ENCODE results near the gene CELSR1.
"Not testable (repeated sequence)": the region's sequence is repeated elsewhere in the genome, so short reads cannot be mapped to it uniquely, and the experiment has no call there.

The CELSR1 gene

DNA sequence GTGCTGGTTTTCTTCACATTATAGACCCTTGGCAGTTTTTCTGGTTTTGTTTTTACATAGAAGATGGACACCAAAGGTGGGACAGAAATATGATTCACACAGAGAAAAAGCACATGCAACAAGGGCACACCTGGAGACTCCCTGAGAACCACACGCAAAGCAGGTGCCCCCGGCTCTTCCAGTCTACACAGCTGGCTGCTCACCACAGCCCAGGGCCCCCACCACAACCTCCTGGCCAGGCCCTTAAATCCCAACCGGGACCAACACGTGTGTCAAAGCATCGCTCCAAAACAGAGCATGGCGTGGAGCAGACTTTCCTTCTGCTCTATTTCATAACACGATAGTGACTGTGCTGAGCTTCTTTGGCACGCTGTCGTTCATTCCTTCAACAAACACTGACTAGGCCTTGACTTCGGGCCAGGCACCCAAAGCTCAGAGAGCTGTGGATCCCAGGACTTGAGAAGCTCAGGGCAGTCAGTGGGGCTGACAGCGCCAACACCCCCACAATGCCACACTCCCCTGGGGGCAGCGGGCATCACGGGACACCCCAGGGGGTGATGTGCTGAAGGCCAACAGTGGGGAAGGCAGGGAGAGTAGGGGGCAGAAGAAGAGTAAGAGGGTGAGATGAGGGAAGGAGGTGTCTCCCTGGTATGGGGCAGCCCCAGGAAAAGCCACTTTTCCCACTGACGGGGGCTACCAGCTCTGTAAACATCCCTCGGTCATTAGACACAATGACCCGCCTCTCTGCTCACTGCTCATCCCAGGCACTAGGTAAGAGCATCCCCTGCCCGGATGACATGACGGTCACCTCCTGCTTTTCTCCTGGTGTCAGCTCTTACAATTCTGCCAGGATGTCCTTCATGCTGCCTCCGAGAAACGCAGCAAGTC lies 26.0 kb downstream of the CELSR1 start:
- no peak for DNase-seq

DNA sequence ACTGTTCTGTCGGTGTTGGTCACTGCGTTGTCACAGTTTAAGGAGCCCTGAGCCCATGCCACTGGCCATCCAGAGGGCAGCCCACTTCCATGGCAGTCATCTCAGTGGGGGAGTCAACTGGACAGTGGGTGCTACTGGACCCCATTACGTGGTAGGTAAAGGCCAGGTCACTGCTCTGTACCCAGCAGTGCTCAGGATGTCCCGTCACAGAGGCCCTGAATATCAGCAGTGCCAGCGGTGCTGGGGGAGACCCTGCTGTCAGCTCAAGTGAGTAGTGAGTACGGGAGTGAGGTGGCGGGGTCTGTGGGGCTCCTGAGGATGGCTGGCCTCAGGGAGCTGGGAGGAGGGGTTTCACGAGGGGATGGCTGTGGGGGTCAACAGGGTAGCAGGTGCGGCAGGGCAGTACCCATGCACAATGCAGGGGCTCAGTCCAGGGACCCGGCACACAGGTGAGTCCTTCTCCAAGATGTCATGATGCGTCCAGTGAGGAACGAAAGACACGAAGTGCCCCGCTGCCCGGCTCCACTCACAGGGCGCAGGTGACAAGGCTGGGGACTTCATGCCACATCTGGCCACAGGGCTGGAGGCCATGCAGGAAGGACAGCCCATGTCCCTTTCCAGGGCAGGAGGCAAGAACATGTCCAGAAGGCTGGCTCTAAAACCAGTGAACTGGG lies 27.9 kb downstream of the CELSR1 start:
- DNase-seq = no peak

DNA sequence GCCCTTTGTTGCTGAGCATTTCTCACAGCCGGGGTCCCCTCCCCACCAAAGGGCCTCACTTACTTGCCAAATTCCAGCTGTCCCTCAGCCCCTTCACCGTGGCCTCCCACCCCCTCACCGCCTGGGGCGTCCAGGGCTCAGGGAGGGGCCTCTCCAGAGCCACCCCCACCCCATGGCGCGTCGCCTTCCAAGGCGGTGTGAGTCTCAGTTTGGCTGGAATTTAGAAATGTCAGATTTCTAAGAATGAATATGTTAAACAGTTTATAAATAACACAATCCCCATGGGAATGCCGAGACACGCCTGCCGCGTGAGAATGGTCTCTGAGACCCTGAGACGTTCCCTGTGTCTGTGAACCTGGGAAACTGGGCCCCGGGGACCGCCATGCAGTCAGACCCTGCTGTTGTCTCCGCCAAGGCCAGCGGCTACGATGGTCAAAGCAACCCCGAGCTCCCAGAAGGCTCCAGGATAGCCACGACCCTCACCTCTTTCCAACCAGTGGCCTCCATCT lies 28.9 kb downstream of the CELSR1 start:
- no peak for DNase-seq

DNA sequence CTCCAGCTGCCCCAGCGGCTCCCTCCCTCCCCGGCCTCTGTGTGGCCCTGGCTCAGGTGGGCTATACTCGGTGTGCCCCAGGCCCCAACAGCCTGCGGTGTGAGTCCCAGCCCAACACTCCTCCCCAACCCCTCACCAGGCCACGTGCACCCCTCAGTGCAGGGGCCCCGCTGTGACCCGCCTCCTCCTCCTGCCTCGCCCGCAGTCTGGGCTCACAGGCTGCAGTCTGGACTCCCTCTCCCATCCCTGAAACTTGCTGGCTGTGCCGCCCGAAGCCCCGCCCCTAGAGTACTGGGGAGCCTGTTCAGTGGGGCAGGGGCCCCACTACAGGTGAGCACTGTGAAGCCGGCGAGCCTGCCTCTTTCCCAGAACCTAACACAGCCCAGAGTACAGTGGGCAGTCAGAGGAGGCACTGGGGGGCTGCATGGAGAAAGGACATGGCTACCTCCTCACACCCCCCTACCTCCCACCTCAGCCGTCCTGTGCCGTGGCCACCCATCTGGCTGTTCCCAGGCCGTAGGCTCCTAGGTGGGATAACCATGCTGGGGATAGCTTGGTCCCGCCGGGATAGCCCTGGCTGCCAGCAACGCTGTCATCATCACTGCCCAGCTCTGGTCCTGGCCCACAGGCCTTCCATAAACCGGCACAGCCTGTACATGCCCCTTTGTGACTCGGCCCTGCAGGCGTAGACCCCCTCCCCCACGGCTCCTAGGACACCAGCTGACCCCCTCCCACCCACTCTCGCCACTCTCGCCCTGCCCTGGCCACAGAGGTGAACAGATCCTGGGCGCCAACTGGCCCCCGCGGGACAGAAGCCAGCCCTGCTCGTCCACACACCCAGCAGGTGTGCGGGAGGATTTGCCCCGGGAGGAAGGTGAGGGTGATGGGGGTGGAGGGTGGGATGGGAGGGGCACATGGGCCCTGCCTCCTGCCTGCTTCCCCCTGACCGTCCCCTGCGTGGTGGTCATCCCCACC lies 29.7 kb downstream of the CELSR1 start:
- DNase-seq = no peak

DNA sequence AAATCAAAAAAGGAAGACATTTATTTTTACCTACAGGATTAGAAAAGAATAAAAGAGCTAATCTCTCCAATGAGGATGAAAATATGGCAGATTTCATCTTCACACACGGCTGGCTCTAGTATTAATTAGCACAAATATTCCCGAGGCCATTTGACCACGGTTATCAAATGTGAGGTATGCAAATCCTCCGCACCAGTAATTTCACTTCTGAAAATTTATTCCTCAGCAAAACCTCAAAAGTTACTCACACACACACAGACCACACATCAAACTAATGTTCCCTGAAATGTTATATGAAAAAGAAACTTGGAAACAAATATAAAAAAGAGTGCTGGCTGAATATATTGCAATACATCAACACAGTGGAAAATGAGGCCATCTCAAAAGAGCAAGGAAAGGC lies 32.8 kb downstream of the CELSR1 start:
- DNase-seq = no peak

DNA sequence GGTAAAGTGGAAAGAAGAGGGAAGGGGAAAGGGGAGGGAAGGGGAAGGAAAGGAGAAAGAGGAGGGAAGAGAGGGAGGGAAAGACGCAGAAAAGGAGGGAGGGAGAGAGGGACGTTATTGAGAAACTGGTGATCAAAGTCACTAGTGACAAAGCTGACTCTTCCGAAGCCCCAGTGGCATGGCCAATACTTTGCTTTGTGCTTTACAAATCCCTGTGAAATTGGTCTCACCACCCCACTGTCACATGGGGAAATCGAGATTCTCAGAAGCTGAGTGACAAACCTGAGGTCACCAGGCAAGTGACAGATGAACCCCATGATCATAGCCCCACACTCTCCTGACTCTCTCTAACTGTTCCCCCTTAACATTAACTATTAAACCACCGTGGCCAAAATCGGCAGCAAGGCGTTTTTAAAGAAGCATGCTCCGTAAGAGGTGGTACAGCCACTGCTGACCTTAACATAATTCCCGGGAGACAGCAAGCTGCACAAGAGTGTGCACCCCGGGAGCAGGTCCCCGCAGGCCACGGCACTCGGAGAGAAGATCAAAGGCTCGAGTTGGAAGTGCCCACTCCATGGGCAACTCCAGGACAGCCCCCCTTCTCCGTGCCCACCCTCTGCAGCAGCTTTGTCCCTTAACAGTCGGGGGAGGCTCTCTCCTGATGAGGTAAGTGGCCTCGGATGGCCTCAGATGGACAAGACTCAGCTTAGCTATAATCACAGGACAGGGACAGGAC lies 34.8 kb downstream of the CELSR1 start:
- DNase-seq = no peak

DNA sequence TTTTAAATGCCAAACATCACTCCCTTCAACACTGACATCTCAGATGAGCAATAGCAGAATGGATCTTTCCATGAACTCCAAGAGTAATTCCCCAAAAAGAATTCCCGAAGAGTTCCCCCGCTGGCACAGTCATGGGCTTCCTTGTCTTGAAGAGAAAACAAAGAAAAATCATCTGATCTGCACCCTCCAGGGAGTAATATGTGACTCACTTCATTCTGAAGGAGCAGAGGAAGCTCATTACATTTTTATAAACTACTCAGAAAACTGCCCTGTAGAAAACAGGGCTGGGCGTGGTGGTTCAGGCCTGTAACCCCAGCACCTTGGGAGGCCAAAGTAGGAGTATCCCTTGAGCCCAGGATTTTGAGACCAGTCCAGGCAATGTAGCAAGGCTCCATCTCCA lies 35.7 kb downstream of the CELSR1 start:
- no peak for DNase-seq

DNA sequence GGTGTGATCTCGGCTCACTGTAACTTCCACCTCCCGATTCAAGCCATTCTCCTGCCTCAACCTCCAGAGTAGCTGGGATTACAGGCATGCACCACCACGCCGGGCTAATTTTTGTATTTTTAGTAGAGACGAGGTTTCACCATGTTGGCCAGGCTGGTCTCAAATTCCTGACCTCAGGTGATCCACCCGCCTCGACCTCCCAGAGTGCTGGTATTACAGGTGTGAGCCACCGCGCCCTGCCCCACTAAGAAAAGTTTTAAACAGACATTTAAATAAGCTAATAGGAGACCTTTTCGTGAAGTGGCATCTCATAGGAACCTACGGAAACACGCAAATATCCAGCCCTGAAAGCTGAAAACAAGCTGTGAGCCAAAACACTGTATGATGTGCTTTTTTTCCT lies 36.2 kb downstream of the CELSR1 start:
- DNase-seq = not testable (repeated sequence)

DNA sequence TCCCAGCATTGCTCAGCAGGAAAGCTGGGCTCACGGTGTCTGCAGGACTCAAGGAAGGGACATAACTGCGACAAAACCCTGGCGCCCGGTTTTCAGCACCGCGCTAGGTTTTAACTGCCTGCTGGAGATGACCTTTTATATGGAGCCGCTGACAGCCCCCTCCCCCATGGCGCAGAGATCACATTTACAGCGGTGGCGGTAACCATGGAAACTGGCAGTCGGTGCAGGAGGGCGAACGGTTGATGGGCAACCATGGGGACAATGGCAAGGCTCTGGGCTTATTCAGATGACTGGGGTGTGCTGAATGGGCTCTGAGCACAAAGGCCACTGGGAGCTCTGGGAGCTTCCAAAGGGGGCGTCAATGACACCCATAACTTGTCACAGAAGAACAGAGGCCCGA lies 37.2 kb downstream of the CELSR1 start:
- DNase-seq = no peak

DNA sequence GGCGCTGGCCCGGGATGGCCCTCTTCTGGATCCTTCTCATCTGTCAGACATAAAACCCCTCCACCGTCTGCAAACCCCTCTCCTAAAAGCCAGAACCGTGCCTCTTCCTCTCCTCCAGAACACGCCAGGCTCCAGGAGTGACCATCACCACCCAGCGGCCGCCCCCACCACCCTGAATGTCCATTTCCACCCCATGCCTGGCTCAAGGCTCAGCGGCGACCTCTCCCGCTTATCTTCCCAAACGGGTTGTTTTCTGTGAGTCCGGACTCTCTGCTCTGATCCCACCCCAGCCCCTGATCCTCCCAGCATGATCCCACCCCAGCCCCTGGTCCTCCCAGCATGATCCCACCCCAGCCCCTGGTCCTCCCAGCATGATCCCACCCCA lies 37.6 kb downstream of the CELSR1 start:
- DNase-seq = no peak

DNA sequence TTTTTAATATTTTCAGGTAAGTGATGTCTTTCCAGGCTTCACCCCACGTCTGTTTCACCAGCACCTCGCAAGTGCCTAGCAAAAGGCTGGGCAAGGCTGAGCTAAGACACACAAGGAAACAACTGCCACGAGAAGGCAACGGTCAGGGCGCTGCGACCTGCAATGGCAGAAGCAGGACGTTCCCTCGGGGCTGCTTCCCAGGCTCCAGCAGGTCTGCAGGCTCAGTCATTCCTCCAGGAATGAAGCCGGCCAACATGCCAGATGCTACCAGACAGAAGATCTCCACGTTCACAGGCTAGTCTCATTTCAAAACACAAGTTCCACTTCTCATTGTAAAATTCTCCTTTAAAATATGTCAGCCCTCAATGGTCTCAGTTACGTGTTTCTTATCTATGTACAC lies 45.5 kb downstream of the CELSR1 start:
- DNase-seq = no peak

DNA sequence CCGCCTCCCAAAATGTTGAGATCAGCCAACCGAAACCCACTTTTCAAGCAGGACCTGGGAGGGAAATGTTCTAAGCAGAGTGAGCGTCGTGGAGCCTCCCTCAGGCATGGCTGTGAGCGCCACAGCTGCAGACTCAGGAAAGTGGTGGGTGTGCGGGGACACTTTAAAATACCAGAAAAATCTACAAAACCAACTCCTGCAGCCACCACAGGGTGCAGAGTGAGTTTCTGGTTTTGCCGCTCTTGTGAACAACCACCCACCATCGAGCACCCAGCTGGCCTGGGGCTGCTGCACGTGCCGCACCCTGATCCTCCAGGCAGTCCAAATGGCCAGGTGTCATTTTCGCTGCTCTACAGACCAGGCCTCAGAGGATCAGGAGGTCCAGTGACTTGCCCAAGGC lies 46.9 kb downstream of the CELSR1 start:
- DNase-seq = no peak

DNA sequence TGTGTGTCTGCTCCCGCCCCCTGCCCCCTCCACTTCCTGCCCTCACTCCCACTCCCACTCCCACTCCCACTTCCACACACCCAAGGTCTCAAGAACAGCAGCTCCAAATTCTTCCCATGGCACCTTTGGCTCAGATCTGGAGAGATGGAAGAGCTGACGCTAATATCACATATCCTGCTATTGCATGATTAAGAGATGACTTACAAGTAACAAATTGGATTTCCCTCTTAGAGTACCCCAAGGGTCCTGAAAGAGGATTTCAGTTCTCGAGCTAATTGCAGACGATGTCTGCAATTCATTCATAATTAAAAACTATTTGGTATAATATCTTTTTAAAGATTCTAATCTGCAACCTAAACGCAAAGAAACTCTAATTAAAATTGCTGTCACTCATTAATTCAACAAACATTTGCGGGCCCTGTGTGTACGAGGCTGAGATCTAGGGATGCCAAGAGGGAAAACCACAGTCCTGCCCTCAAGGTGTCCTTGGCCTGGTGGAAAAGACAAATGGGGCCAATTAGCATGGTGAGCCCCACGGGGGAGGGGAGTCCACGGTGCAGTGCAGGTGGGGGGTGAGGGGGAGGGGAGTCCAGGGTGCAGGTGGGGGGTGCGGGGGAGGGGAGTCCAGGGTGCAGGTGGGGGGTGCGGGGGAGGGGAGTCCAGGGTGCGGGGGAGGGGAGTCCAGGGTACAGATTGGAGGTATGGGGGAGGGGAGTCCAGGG lies 50.3 kb downstream of the CELSR1 start:
- no peak for DNase-seq

DNA sequence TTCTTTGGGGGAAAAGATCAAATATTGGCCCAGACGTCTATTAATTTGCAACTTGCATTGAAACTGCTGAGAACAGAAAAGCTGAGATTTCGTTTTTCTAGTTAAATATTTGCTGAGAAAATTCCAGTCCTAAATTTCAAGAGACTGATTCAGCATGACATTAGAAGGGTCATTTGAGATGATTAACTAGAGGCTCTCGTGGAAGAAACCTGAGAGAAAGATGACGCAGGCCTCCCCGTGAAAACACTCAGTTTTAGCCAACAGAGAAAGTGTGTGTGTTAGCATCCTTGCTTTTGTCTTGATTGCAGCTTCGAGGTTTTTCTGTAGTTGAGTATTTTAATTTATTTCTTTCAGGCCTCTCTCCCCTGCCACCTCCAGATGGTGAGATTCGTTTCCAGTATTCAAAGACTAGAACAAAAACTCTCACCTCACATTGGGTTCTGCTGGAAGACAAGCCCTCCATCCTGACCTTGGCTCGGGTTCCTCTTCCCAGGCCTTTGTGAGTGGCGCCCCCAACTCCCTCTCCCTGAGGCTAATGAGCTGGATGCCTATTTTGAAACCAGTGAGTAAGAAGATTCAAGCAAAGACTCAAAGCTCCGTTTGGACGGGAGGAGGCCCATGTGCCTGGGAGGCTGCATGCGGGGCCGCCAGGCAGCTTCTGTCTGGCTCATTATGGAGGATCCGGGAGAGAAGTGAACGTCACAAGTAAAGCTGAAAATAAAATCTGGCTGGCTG lies 52.4 kb downstream of the CELSR1 start:
- no peak for DNase-seq

DNA sequence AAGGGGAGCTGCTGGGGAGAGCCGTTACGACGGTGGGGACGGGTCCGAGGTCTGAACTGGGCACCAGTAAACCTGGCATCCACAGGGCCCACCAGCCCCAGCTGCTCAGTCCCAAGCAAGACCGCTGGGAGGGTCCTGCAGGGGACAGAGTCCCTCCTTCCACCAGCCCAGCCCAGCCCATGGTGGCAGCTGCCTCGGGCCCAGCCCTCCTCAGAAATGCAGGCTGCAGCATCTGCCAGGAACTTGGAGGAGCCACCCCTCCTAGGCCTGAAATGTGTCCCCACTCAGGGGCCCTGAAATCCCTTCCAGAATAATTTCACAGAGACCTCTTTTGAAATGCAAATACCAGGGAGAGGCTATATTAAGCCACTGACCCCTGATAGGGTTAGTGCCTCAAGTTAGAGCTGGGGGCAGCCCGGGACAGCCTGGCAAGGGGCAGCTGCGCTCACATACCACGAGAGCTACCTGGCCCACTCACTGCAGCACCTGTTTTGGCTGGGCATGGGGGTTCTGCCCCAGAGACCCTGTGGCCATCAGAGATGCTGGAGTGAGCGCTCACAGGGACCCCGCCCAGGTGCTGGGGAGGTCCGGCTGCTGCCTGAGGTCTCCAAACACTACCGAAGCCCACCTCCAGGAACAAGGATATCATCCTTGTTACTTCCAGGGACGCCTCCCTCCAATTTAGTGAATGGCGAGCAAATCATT lies 53.1 kb downstream of the CELSR1 start:
- DNase-seq = no peak

DNA sequence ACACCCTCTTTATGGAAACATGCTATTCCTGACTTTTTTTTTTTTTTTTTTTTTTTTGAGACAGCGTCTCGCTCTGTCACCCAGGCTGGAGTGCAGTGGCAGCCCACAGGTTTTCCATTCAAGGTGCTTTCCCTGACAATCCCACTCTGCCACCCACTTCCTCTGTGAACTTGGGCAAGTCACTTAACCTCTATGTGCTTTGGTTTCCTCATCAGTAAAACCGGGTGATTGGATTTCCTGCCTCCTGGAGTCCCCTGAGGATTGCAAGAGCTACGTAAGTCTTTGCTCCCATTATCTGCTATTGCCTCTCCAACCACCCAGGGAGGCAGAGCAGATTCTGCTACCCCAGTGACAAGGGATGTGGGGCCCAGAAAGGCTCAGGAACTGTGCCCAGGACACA lies 54.1 kb downstream of the CELSR1 start:
- no peak for DNase-seq

DNA sequence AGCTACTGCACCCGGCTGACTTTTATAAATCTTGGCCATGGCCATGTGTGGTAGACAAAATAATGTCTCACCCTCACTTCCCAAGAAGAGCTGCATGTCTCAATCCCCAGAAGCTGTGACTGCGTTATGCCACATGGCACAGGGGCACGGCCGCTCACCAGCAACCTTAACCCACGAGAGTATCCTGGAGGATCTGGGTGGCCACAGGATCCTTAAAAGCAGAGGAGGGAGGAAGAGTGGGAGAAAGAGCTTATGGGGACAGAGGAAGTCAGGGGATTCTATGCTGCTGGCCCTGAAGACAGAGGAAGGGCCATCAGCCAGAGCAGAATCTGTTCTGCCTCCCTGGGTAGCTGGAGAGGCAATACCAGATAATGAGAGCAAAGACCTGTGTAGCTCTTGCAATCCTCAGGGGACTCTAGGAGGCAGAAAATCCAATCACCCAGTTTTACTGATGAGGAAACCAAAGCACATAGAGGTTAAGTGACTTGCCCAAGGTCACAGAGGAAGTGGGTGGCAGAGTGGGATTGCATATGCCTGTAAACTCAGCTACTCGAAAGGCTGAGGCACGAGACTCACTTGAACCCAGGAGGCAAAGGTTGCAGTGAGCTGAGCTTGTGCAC lies 55.3 kb downstream of the CELSR1 start:
- no peak for DNase-seq

DNA sequence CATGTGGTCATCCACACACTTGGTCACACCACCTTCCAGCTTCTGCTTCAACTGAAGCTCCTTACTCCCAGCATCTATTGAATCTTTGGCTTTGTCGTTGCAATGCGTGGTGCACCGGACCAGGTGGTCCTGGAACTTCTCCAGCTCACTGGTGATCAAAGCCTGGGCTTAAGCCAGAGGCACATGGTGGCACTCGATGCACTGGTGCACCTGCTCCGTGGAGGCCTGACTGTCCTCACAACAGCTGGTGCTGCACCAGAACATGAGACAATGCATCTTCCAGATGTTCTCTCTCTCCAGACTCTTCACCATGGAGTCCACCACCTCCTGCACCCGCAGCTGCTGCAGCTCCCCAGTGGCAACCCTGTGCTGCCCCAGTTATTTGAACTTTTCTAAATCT lies 56.0 kb downstream of the CELSR1 start:
- DNase-seq = no peak

DNA sequence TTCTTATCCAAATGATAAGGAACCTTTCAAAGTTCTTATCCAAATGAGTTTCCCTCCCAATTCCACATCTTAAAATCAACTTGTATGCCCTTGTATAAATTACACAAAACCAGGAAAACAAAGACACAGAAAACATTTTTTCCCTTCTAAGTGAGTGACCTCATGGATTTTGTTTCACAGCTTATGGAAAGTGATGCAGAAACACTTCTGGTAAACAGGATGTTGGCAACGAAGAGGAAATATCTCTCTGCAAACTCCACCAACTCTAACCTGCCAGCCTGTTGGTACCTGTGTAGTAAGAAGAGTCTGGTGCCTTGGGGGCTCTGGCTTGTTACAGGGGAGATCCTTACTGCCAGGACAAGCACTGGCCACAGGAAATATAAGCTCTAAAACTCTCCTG lies 57.0 kb downstream of the CELSR1 start:
- no peak for DNase-seq

DNA sequence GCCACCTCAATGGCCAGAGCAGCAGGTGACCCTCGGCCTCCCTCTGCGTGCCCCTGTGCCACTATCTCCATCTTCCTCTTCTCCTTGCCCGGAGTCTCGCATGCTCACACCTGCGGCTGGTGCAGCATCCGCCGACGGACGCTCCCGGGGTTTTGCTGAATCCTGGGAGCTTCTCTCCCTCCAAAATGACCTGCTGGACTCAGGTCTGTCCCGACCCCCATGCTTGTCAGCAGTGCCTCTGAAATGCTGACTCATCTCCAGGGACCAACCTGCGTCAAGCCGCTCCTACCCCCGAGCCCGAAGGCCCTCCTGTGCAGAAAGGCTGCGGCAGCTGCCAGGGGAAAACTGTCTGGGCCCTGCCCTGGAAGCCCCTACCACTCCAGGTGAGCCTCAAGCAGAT lies 58.4 kb downstream of the CELSR1 start:
- DNase-seq = no peak
